GM15510 (cell line): ENCODE data around the gene CYP4F3.

Experiments used
- POLR2A ChIP-seq: IDR thresholded peaks from 3 replicates; pipeline ENCODE4 v1.6.1; 2011; ENCODE audit warnings: borderline replicate concordance; ENCODE audit not compliant: insufficient read length; ENCODE audit errors: extremely low read depth

The CYP4F3 gene

GRCh38 chr19:15628236-15629002 lies 12.3 kb upstream of the CYP4F3 start:
- no peak for TF ChIP-seq POLR2A

- TF ChIP-seq POLR2A = no peak
These were observed 11.5 kb upstream of the CYP4F3 start for GRCh38 chr19:15629003-15629880.

GRCh38 chr19:15631817-15632216 lies 8.9 kb upstream of the CYP4F3 start:
- no peak for TF ChIP-seq POLR2A

- no peak for TF ChIP-seq POLR2A
These were observed 7.4 kb upstream of the CYP4F3 start for GRCh38 chr19:15633082-15633835.

GRCh38 chr19:15634105-15634504 lies 6.6 kb upstream of the CYP4F3 start:
- no peak for TF ChIP-seq POLR2A

GRCh38 chr19:15635016-15635805 lies 5.5 kb upstream of the CYP4F3 start:
- TF ChIP-seq POLR2A = no peak

- no peak for TF ChIP-seq POLR2A
These were observed 4.7 kb upstream of the CYP4F3 start for GRCh38 chr19:15636026-15636425.

GRCh38 chr19:15639596-15639995 lies 1.1 kb upstream of the CYP4F3 start:
- no peak for TF ChIP-seq POLR2A

- TF ChIP-seq POLR2A = no peak
These were observed 354 bp downstream of the CYP4F3 start for GRCh38 chr19:15640904-15641597.

GRCh38 chr19:15641901-15642491 lies 1.3 kb downstream of the CYP4F3 start:
- no peak for TF ChIP-seq POLR2A

- no peak for TF ChIP-seq POLR2A
These were observed 2.1 kb downstream of the CYP4F3 start for GRCh38 chr19:15642807-15643206.

- no peak for TF ChIP-seq POLR2A
These were observed 2.7 kb downstream of the CYP4F3 start for GRCh38 chr19:15643387-15643786.

- TF ChIP-seq POLR2A = no peak
These were observed 3.5 kb downstream of the CYP4F3 start for GRCh38 chr19:15644066-15644741.
